Neural cell (in vitro differentiated cells): Measurements from ENCODE around the gene GLTP. TPM values are rescaled to one million over a fixed set of nuclear protein-coding genes. Genes with fewer than 3 reads are reported as not detected.
"Not testable (repeated sequence)": the region's sequence is repeated elsewhere in the genome, so short reads cannot be mapped to it uniquely, and the experiment has no call there.

ENCODE experiments used
- H2AFZ ChIP-seq: fragments of 200-600, 300-800 bp; sonication (generic), shearing (Covaris generic); 2 replicates; pipeline ENCODE4 v1.6.0; 2014; ENCODE audit warnings: low read depth, mild to moderate bottlenecking, antibody characterized with exemption, low read length, moderate library complexity
- H3F3A ChIP-seq: fragments of 200-600 bp; shearing (Covaris generic); 2 replicates; pipeline ENCODE4 v1.6.1; 2016; ENCODE audit warnings: mild to moderate bottlenecking, moderate library complexity, mixed read lengths, antibody characterized with exemption, low read length; ENCODE audit not compliant: insufficient read depth, poor library complexity, severe bottlenecking
- H3K27ac ChIP-seq: fragments of 200-600, 300-800 bp; sonication (generic), shearing (Covaris generic); 2 replicates; pipeline ENCODE4 v1.5.1; 2014; ENCODE audit warnings: mild to moderate bottlenecking, low read length, moderate library complexity
- H3K27me3 ChIP-seq: fragments of 300-800, 200-600 bp; sonication (generic), shearing (Covaris generic); 2 replicates; pipeline ENCODE4 v1.6.0; 2014; ENCODE audit warnings: mild to moderate bottlenecking, low read depth, low read length, moderate library complexity; ENCODE audit not compliant: insufficient read depth
- H3K36me3 ChIP-seq: fragments of 300-800, 200-600 bp; sonication (generic), shearing (Covaris generic); 2 replicates; pipeline ENCODE4 v1.5.1; 2014; ENCODE audit warnings: mild to moderate bottlenecking, antibody characterized with exemption, low read length, moderate library complexity; ENCODE audit not compliant: insufficient read depth
- H3K4me2 ChIP-seq: fragments of 300-800, 200-600 bp; sonication (generic), shearing (Covaris generic); 2 replicates; pipeline ENCODE4 v1.6.0; 2014; ENCODE audit warnings: mild to moderate bottlenecking, low read length
- H3K4me3 ChIP-seq: fragments of 300-800, 200-600 bp; sonication (generic), shearing (Covaris generic); 2 replicates; pipeline ENCODE4 v1.5.1; 2014; ENCODE audit warnings: mild to moderate bottlenecking, low read length, moderate library complexity
- H3K79me2 ChIP-seq: fragments of 200-600 bp; shearing (Covaris generic); replicated peaks from 2 replicates; pipeline ENCODE4 v1.6.0; 2014; ENCODE audit warnings: mild to moderate bottlenecking, low read length, moderate library complexity; ENCODE audit not compliant: insufficient read depth
- H3K9ac ChIP-seq: fragments of 300-800, 200-600 bp; sonication (generic), shearing (Covaris generic); 2 replicates; pipeline ENCODE4 v1.6.1; 2016; ENCODE audit warnings: mild to moderate bottlenecking, low read length, mixed read lengths
- H3K9me2 ChIP-seq: fragments of 200-600 bp; shearing (Covaris generic); 2 replicates; pipeline ENCODE4 v1.6.1; 2016; ENCODE audit warnings: mild to moderate bottlenecking, low read length, mixed read lengths; ENCODE audit not compliant: insufficient read depth
- H3K9me3 ChIP-seq: fragments of 200-600, 300-800 bp; sonication (generic), shearing (Covaris generic); 2 replicates; pipeline ENCODE4 v1.6.1; 2016; ENCODE audit warnings: mild to moderate bottlenecking, mixed run types, low read length, moderate library complexity, mixed read lengths
- H4K20me1 ChIP-seq: fragments of 200-600 bp; shearing (Covaris generic); 2 replicates; pipeline ENCODE4 v1.6.1; 2016; ENCODE audit warnings: mild to moderate bottlenecking, mixed run types; ENCODE audit not compliant: insufficient read depth
- EP300 ChIP-seq: fragments of 450-650 bp; conservative IDR thresholded peaks from 2 replicates; pipeline ENCODE4 v1.6.1; 2014; ENCODE audit warnings: antibody characterized with exemption, mild to moderate bottlenecking, moderate library complexity; ENCODE audit not compliant: poor library complexity, severe bottlenecking
- EZH2 ChIP-seq: fragments of 200-600, 300-800 bp; shearing (Covaris generic), sonication (generic); IDR thresholded peaks from 2 replicates; pipeline ENCODE4 v1.6.1; 2014; ENCODE audit warnings: antibody characterized with exemption, low read length, borderline replicate concordance, mild to moderate bottlenecking; ENCODE audit not compliant: insufficient read depth, poor library complexity, severe bottlenecking
- MXI1 ChIP-seq: fragments of 450-650 bp; conservative IDR thresholded peaks from 2 replicates; pipeline ENCODE4 v1.6.1; 2014; ENCODE audit warnings: antibody characterized with exemption, mild to moderate bottlenecking; ENCODE audit not compliant: poor library complexity, severe bottlenecking
- POLR2AphosphoS5 ChIP-seq: IDR thresholded peaks from 2 replicates; pipeline ENCODE4 v1.6.1; 2012
- RAD21 ChIP-seq: fragments of 450-650 bp; conservative IDR thresholded peaks from 2 replicates; pipeline ENCODE4 v1.6.1; 2014; ENCODE audit warnings: antibody characterized with exemption, mild to moderate bottlenecking, moderate library complexity
- REST ChIP-seq: IDR thresholded peaks from 2 replicates; pipeline ENCODE4 v1.6.1; 2012; ENCODE audit warnings: borderline replicate concordance
- SMC3 ChIP-seq: fragments of 450-650 bp; conservative IDR thresholded peaks from 2 replicates; pipeline ENCODE4 v1.6.1; 2014; ENCODE audit warnings: antibody characterized with exemption, mild to moderate bottlenecking, moderate library complexity; ENCODE audit not compliant: poor library complexity
- TAF1 ChIP-seq: IDR thresholded peaks from 2 replicates; pipeline ENCODE4 v1.6.1; 2012; ENCODE audit warnings: low read depth
- polyA plus RNA-seq: library from polyadenylated mRNA; depleted of rRNA; stranded (reverse); fragments of >200 nt; gene quantifications from 2 replicates; pipeline ENCODE4 v1.2.3, GENCODE V29; 2014
- TF ChIP-seq, protein P1 (sequence below): fragments of 450-650 bp; IDR thresholded peaks from 2 replicates; pipeline ENCODE4 v1.5.1; 2014; ENCODE audit warnings: antibody characterized with exemption, mild to moderate bottlenecking, moderate library complexity; ENCODE audit not compliant: poor library complexity, severe bottlenecking

The GLTP gene
- polyA plus RNA-seq, 1 donor from 2014 or later: 25.0 TPM

DNA sequence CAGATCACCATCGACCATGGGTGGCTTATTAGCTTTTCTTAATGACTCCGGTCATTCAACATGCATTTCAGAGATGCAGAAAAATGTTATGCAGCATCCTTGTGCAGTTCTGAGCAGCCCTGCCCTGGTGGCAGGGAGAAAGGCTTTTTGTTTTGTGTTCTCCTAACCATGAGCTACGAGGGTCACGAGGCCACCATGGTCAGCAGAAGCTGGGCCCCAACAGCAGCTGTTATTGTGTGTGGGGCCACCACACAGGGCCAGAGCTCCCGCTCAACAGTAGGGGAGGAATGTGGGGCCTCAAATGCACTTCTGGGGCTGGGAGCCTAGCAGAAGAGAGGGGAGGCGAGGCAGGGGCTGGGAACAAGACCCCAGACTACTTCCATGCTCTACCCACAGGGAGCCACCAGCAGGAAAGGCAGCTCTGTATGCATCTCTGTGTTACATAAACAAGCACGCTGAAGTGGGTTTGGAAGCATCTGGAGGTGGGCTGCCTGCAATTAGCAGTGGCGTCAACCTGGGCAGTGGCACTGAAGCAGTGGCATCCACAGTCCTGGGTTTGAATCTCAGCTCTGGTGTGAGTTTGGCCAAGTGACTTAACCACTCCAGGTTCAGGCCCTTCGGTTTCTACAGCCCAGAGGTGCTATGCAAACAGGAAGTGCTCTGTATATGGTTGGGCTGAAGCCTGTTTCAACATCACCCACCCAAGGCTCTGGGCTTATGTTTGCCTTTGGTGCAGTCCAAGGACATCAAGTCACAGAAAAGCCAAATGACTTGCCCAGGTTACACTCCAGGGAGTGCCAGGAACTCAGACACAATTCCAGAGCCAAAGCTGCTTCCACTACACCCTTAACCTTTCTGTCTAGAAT, 16.3 kb downstream of the GLTP start:
- H3K9ac ChIP-seq: no peak overlapping the region
- no peaks in the 10 kb centered on the region for H4K20me1 ChIP-seq
- H3K79me2 ChIP-seq: no peaks in the 10 kb centered on the region
- H3K4me3 ChIP-seq: no peak overlapping the region
- H3F3A ChIP-seq: no peaks in the 10 kb centered on the region
- no peaks in the 10 kb centered on the region for H3K9me3 ChIP-seq
- TF ChIP-seq RAD21 (no peak), EZH2 (no peak), REST (no peak), EP300 (no peak), TAF1 (no peak), POLR2AphosphoS5 (no peak), SMC3 (no peak), MXI1 (no peak)
- TF ChIP-seq, protein P1, sequence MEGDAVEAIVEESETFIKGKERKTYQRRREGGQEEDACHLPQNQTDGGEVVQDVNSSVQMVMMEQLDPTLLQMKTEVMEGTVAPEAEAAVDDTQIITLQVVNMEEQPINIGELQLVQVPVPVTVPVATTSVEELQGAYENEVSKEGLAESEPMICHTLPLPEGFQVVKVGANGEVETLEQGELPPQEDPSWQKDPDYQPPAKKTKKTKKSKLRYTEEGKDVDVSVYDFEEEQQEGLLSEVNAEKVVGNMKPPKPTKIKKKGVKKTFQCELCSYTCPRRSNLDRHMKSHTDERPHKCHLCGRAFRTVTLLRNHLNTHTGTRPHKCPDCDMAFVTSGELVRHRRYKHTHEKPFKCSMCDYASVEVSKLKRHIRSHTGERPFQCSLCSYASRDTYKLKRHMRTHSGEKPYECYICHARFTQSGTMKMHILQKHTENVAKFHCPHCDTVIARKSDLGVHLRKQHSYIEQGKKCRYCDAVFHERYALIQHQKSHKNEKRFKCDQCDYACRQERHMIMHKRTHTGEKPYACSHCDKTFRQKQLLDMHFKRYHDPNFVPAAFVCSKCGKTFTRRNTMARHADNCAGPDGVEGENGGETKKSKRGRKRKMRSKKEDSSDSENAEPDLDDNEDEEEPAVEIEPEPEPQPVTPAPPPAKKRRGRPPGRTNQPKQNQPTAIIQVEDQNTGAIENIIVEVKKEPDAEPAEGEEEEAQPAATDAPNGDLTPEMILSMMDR: no peak
- H3K27me3 ChIP-seq: no peaks in the 10 kb centered on the region
- H3K27ac ChIP-seq: no peak overlapping the region
- no peaks in the 10 kb centered on the region for H3K9me2 ChIP-seq
- no peaks in the 10 kb centered on the region for H3K36me3 ChIP-seq
- H2AFZ ChIP-seq: no peak overlapping the region
- no peak overlapping the region for H3K4me2 ChIP-seq

DNA sequence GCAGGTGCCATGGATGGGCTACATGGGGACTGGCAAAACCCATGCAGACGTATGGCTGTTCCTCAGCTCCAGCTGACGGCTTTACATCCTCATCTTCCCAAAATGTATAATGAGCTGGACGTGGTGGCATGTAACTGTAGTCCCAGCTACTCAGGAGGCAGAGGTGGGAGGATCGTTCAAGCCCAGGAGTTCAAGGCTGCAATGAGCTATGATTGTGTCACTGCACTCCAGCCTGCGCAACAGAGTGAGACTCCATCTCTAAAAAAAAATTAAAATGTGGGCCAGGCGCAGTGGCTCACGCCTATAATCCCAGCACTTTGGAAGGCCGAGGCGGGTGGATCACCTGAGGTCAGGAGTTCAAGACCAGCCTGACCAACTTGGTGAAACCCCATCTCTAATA, 17.9 kb downstream of the GLTP start:
- not testable (repeated sequence) for H3K27me3 ChIP-seq, H3F3A ChIP-seq, H3K9me2 ChIP-seq, H3K4me3 ChIP-seq, H3K4me2 ChIP-seq, H3K36me3 ChIP-seq, H3K27ac ChIP-seq, H4K20me1 ChIP-seq, H3K79me2 ChIP-seq, H3K9ac ChIP-seq, H3K9me3 ChIP-seq, H2AFZ ChIP-seq
